Tibial nerve (tissue), 4 donors: Measurements from ENCODE around the gene MOB1A.

ENCODE experiments used
- CTCF ChIP-seq, 5 experiments: fragments of 200-600 bp in 3 of 5; fragments of 450-650 bp in 2 of 5; sonication (generic) in 3 of 5; IDR thresholded peaks; one replicate each; pipeline ENCODE4 v1.5.1; 2016 to 2019; ENCODE audit warnings: antibody characterized with exemption in 5 of 5, mild to moderate bottlenecking in 3 of 5, moderate library complexity in 2 of 5
- EP300 ChIP-seq, 2 donors: sonication (generic); formaldehyde crosslinking; IDR thresholded peaks; one replicate each; pipeline ENCODE4 v1.6.1; 2017; ENCODE audit warnings: antibody characterized with exemption in 2 of 2, mild to moderate bottlenecking in 1 of 2
- POLR2A ChIP-seq, 2 donors: fragments of 450-650 bp; IDR thresholded peaks; one replicate each; pipeline ENCODE4 v1.6.1; 2017; ENCODE audit warnings: antibody characterized with exemption in 2 of 2, mild to moderate bottlenecking in 2 of 2, moderate library complexity in 2 of 2

- no peak for TF ChIP-seq EP300 (IDR thresholded peaks at IDR 0.05)
- TF ChIP-seq CTCF (IDR thresholded peaks at IDR 0.05) = no peak
- no peak for TF ChIP-seq POLR2A (IDR thresholded peaks at IDR 0.05)
These were observed 22.5 kb upstream of the MOB1A start for GRCh38 chr2:74201196-74201595.
